ENCODE results near the gene TRIM25. TPM values are rescaled to one million over a fixed set of nuclear protein-coding genes. Genes with fewer than 3 reads are reported as not detected.
A peak's percentile ranks its signal among the peaks of the same experiment; 100 is the strongest.

TRIM25 gene
- total RNA-seq, 1 experiment from 2014 or later, result 17.0 TPM

GRCh38 chr17:56899403-56899802 is 14.4 kb downstream of the TRIM25 start:
- no peak for DNase-seq (ENCODE audit: low read depth)
- in situ Hi-C loops (cut with HindIII; ENCODE audit: low pct_unique_long_range_greater_than_20kb, low sequenced_read_pairs), result no loop called here

GRCh38 chr17:56898874-56899273 is 15.0 kb downstream of the TRIM25 start:
- in situ Hi-C loops (cut with HindIII; ENCODE audit: low pct_unique_long_range_greater_than_20kb, low sequenced_read_pairs), result no loop called here
- DNase-seq (ENCODE audit: low read depth), result no peak

GRCh38 chr17:56897646-56898424 is 16.0 kb downstream of the TRIM25 start:
- no peak for DNase-seq (ENCODE audit: low read depth)
- in situ Hi-C loops (cut with HindIII; ENCODE audit: low pct_unique_long_range_greater_than_20kb, low sequenced_read_pairs), result no loop called here

- in situ Hi-C loops (cut with HindIII; ENCODE audit: low pct_unique_long_range_greater_than_20kb, low sequenced_read_pairs), result no loop called here
- DNase-seq (ENCODE audit: low read depth), result no peak
Observed at GRCh38 chr17:56896968-56897359, 16.9 kb downstream of the TRIM25 start.

- in situ Hi-C loops (cut with HindIII; ENCODE audit: low pct_unique_long_range_greater_than_20kb, low sequenced_read_pairs), result no loop called here
- DNase-seq (ENCODE audit: low read depth), result no peak
Observed at GRCh38 chr17:56896217-56896967, 17.5 kb downstream of the TRIM25 start.

- DNase-seq (ENCODE audit: low read depth), result no peak
- in situ Hi-C loops (cut with HindIII; ENCODE audit: low pct_unique_long_range_greater_than_20kb, low sequenced_read_pairs), result no loop called here
Observed at GRCh38 chr17:56894859-56895455, 18.9 kb downstream of the TRIM25 start.

- in situ Hi-C loops (cut with HindIII; ENCODE audit: low pct_unique_long_range_greater_than_20kb, low sequenced_read_pairs), result no loop called here
- DNase-seq (ENCODE audit: low read depth), result no peak
Observed at GRCh38 chr17:56893503-56893902, 20.3 kb downstream of the TRIM25 start.

GRCh38 chr17:56892333-56892732 is 21.5 kb downstream of the TRIM25 start:
- in situ Hi-C loops (cut with HindIII; ENCODE audit: low pct_unique_long_range_greater_than_20kb, low sequenced_read_pairs), result no loop called here
- DNase-seq (ENCODE audit: low read depth), result no peak

GRCh38 chr17:56891751-56892150 is 22.1 kb downstream of the TRIM25 start:
- no peak for DNase-seq (ENCODE audit: low read depth)

GRCh38 chr17:56890906-56891674 is 22.8 kb downstream of the TRIM25 start:
- no peak for DNase-seq (ENCODE audit: low read depth)
- in situ Hi-C loops (cut with HindIII; ENCODE audit: low pct_unique_long_range_greater_than_20kb, low sequenced_read_pairs), result no loop called here

More at GRCh38 chr17:56891751-56892150, 22.1 kb downstream of the TRIM25 start:
- in situ Hi-C loops (cut with HindIII; ENCODE audit: low pct_unique_long_range_greater_than_20kb, low sequenced_read_pairs), result no loop called here

- no peak for DNase-seq (ENCODE audit: low read depth)
- in situ Hi-C loops (cut with HindIII; ENCODE audit: low pct_unique_long_range_greater_than_20kb, low sequenced_read_pairs), result no loop called here
Observed at GRCh38 chr17:56890390-56890789, 23.5 kb downstream of the TRIM25 start.

- in situ Hi-C loops (cut with HindIII; ENCODE audit: low pct_unique_long_range_greater_than_20kb, low sequenced_read_pairs), result no loop called here
- peak; percentile 53 for DNase-seq (ENCODE audit: low read depth)
Observed at GRCh38 chr17:56887552-56888467, 26.0 kb downstream of the TRIM25 start.

GRCh38 chr17:56887105-56887504 is 26.7 kb downstream of the TRIM25 start:
- DNase-seq (ENCODE audit: low read depth), result no peak
- in situ Hi-C loops (cut with HindIII; ENCODE audit: low pct_unique_long_range_greater_than_20kb, low sequenced_read_pairs), result no loop called here

- no peak for DNase-seq (ENCODE audit: low read depth)
- in situ Hi-C loops (cut with HindIII; ENCODE audit: low pct_unique_long_range_greater_than_20kb, low sequenced_read_pairs), result no loop called here
Observed at GRCh38 chr17:56886288-56886731, 27.5 kb downstream of the TRIM25 start.

GRCh38 chr17:56885312-56885657 is 28.6 kb downstream of the TRIM25 start:
- DNase-seq (ENCODE audit: low read depth), result no peak
- in situ Hi-C loops (cut with HindIII; ENCODE audit: low pct_unique_long_range_greater_than_20kb, low sequenced_read_pairs), result no loop called here

- in situ Hi-C loops (cut with HindIII; ENCODE audit: low pct_unique_long_range_greater_than_20kb, low sequenced_read_pairs), result no loop called here
- DNase-seq (ENCODE audit: low read depth), result no peak
Observed at GRCh38 chr17:56884483-56885311, 29.2 kb downstream of the TRIM25 start.

GRCh38 chr17:56883616-56884015 is 30.2 kb downstream of the TRIM25 start:
- in situ Hi-C loops (cut with HindIII; ENCODE audit: low pct_unique_long_range_greater_than_20kb, low sequenced_read_pairs), result no loop called here
- no peak for DNase-seq (ENCODE audit: low read depth)
